HL-60 (cell line): ENCODE results near the gene FAM174C.
A peak's percentile ranks its signal among the peaks of the same experiment; 100 is the strongest.

Experiments used
- DNase-seq, 2 experiments: peaks; one replicate each; pipeline ENCODE4 v3.0.0-alpha.2; 2010 to 2020; ENCODE audit warnings: low read depth in 1 of 2, low spot score in 1 of 2
- H3K27ac ChIP-seq: fragments of 250-450 bp; sonication (Bioruptor Pico); replicated peaks from 2 replicates; pipeline ENCODE4 v1.5.1; 2020; ENCODE audit warnings: mild to moderate bottlenecking, moderate library complexity
- H3K27me3 ChIP-seq: fragments of 250-450 bp; sonication (Bioruptor Pico); 2 replicates; pipeline ENCODE4 v1.5.1; 2021; ENCODE audit warnings: mild to moderate bottlenecking, moderate library complexity; ENCODE audit not compliant: insufficient read depth, poor library complexity, severe bottlenecking
- H3K4me3 ChIP-seq: replicated peaks from 2 replicates; pipeline ENCODE4 v1.5.1; 2011; ENCODE audit warnings: mild to moderate bottlenecking, control low read depth, low read length; ENCODE audit not compliant: insufficient read depth
- GABPA ChIP-seq: IDR thresholded peaks from 2 replicates; pipeline ENCODE4 v1.6.1; 2012; ENCODE audit warnings: low read depth
- POLR2AphosphoS5 ChIP-seq: IDR thresholded peaks from 2 replicates; pipeline ENCODE4 v1.6.1; 2012; ENCODE audit warnings: low read depth
- SPI1 ChIP-seq: IDR thresholded peaks from 2 replicates; pipeline ENCODE4 v1.6.1; 2012; ENCODE audit warnings: low read depth, mild to moderate bottlenecking, borderline replicate concordance
- TF ChIP-seq, protein P1 (sequence below): IDR thresholded peaks from one replicate; pipeline ENCODE4 v1.5.1; 2011; ENCODE audit warnings: low read length, control low read depth, inconsistent platforms; ENCODE audit not compliant: insufficient read depth
- TF ChIP-seq, protein P2 (sequence below): IDR thresholded peaks from 2 replicates; pipeline ENCODE4 v1.6.1; 2012; ENCODE audit warnings: low read depth; ENCODE audit not compliant: insufficient replicate concordance

The FAM174C gene

DNA sequence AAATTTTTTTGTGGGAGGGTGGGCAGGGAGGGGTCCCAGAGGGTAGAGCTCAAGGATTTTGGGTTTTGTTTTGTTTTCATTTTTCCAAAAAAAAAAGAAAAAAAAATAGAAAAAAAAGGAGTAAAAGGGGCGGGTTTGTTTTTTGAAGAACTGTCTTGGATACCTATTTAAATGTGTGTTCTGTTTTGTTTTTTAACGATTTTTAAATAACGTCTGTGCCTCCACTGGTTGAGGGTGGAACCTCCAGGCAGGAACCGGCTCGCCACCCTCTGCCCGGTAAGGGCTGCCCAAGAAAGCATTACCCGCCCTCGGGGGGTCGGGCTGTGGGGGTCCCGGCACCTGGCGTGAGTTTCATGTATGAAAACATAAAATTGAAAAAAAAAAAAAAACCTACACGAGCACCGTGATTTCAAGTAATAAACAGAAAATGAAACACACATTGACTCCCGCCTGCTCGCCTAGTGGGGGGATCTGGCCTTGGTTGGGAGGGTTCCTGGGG is 16.6 kb upstream of the FAM174C start:
- Histone ChIP-seq H3K4me3 (peak overlapping the region; percentile 16; the same call in 1 of the 2 replicates), H3K27me3 (no peaks in the 10 kb centered on the region), H3K27ac (peak overlapping the region; percentile 82)
- no peak for TF ChIP-seq POLR2AphosphoS5
- TF ChIP-seq, protein P1, sequence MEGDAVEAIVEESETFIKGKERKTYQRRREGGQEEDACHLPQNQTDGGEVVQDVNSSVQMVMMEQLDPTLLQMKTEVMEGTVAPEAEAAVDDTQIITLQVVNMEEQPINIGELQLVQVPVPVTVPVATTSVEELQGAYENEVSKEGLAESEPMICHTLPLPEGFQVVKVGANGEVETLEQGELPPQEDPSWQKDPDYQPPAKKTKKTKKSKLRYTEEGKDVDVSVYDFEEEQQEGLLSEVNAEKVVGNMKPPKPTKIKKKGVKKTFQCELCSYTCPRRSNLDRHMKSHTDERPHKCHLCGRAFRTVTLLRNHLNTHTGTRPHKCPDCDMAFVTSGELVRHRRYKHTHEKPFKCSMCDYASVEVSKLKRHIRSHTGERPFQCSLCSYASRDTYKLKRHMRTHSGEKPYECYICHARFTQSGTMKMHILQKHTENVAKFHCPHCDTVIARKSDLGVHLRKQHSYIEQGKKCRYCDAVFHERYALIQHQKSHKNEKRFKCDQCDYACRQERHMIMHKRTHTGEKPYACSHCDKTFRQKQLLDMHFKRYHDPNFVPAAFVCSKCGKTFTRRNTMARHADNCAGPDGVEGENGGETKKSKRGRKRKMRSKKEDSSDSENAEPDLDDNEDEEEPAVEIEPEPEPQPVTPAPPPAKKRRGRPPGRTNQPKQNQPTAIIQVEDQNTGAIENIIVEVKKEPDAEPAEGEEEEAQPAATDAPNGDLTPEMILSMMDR = no peak
- TF ChIP-seq GABPA = no peak
- no peak for TF ChIP-seq SPI1
- TF ChIP-seq, protein P2, sequence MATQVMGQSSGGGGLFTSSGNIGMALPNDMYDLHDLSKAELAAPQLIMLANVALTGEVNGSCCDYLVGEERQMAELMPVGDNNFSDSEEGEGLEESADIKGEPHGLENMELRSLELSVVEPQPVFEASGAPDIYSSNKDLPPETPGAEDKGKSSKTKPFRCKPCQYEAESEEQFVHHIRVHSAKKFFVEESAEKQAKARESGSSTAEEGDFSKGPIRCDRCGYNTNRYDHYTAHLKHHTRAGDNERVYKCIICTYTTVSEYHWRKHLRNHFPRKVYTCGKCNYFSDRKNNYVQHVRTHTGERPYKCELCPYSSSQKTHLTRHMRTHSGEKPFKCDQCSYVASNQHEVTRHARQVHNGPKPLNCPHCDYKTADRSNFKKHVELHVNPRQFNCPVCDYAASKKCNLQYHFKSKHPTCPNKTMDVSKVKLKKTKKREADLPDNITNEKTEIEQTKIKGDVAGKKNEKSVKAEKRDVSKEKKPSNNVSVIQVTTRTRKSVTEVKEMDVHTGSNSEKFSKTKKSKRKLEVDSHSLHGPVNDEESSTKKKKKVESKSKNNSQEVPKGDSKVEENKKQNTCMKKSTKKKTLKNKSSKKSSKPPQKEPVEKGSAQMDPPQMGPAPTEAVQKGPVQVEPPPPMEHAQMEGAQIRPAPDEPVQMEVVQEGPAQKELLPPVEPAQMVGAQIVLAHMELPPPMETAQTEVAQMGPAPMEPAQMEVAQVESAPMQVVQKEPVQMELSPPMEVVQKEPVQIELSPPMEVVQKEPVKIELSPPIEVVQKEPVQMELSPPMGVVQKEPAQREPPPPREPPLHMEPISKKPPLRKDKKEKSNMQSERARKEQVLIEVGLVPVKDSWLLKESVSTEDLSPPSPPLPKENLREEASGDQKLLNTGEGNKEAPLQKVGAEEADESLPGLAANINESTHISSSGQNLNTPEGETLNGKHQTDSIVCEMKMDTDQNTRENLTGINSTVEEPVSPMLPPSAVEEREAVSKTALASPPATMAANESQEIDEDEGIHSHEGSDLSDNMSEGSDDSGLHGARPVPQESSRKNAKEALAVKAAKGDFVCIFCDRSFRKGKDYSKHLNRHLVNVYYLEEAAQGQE = no peak
- DNase-seq = no peak

DNA sequence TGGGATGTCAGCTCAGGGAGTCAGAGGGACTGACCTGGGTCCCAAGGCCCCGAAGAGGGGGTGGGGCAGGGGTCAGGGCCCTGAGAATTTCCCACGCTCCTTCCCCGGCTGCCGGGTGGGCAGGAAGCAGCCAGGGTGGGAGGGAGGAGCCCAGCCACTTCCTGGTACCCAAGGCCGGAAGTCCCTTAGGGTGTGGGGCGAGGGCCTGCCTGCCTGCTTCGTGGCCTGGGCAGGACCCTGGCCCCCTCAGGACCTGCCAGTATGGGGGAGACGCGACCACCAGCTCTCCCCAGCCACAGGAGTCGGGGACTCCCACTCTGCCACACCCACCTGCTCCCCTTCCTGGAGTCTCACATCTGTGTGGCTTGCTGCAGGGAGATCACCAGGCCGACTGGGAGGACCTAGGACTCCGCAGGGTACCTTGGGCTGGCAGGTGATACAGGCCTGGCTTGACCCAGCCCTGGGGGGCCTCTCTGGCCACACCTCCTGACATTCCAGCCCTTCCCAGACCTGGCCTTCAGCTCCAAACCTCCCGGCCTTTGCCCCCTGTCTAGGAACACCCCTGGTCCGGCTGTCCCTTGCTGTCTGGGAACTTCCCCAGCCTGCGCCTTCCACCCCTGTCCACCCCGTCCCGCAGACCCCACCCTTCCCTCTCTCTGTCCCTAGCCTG is 16.0 kb upstream of the FAM174C start:
- DNase-seq = peak; percentile 76 to 78
- H3K27ac ChIP-seq = peak overlapping the region; percentile 82
- no peaks in the 10 kb centered on the region for H3K27me3 ChIP-seq
- peak overlapping the region; percentile 16; the same call in 1 of the 2 replicates for H3K4me3 ChIP-seq
- TF ChIP-seq, protein P2 = no peak
- TF ChIP-seq GABPA (no peak; the same call in 1 of the 2 replicates), POLR2AphosphoS5 (peak; percentile 89), SPI1 (peak; percentile 39; the same call in 1 of the 2 replicates)
- TF ChIP-seq, protein P1 = no peak

DNA sequence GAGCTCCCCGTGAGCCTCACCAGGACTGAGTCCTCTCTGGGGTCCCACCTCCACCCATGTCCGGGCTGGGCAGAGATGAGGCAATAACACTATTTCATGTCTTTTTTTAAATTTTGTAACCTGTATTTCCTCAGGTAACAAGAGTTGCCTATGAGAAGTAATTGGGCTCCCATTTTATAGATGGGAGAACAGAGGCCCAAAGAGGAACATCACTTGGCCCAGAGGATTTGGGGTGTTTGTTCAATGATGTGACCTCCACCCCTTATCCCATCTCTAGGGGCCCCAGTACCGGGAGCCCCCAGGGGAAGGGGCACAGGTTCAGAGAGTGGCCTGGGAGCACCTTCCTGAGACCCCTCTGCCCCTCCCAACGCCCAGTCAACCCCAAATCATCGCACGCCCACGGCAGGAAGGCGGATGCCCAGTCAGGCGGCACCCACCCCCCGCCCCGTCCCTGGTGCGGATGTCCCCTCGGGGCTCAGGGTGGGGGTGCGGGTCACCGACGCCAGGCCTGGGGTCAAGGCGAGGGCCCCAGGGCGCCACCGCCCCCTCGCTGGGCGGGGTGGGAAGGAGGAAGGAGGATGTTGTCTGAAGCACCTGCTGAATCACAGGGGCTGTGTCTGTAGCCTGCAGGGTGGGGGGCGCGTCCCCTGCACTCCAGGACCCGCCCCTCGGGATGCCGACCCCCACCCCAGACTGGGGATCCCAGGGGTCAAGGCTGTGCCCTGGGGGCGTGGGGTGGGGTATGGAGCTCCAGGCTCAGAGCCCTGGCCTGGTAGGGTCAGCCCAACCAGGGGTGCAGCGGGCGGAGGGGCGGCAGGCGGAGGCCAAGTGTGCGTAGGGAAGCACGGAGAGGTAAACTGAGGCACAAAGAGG is 15.2 kb upstream of the FAM174C start:
- H3K4me3 ChIP-seq = peak overlapping the region; percentile 64

More for the DNA sequence above, 15.2 kb upstream of the FAM174C start:
- Histone ChIP-seq H3K27ac (peak overlapping the region; percentile 82), H3K27me3 (no peaks in the 10 kb centered on the region)
- peak in 1 of 2 experiments; percentile 56 for DNase-seq
- TF ChIP-seq, protein P2 = no peak
- TF ChIP-seq, protein P1 = no peak
- TF ChIP-seq POLR2AphosphoS5 (no peak), GABPA (no peak), SPI1 (no peak)
